Upper lobe of right lung (tissue), 1 donor: ENCODE measurements around the gene C9orf72. TPM values are rescaled to one million over a fixed set of nuclear protein-coding genes. Genes with fewer than 3 reads are reported as not detected.
"Not testable (repeated sequence)": the region's sequence is repeated elsewhere in the genome, so short reads cannot be mapped to it uniquely, and the experiment has no call there.

Experiments used
- ATAC-seq: fragments of 200-7000 bp; cut with Tn5 transposase; one replicate; pipeline ENCODE4 v1.9.1; 2020; ENCODE audit warnings: mild to moderate bottlenecking, moderate library complexity
- DNase-seq: peaks from one replicate; pipeline ENCODE4 v3.0.0-alpha.2; 2020
- H3K27ac ChIP-seq: fragments of 200-600 bp; one replicate; pipeline ENCODE4 v1.8.0; 2022
- H3K27me3 ChIP-seq: fragments of 200-600 bp; one replicate; pipeline ENCODE4 v1.8.0; 2022; ENCODE audit warnings: mild to moderate bottlenecking
- H3K36me3 ChIP-seq: fragments of 200-600 bp; one replicate; pipeline ENCODE4 v1.8.0; 2022
- H3K4me1 ChIP-seq: fragments of 200-600 bp; one replicate; pipeline ENCODE4 v1.8.0; 2022
- H3K4me3 ChIP-seq: fragments of 200-600 bp; one replicate; pipeline ENCODE4 v1.8.0; 2022; ENCODE audit warnings: mild to moderate bottlenecking
- H3K9me3 ChIP-seq: fragments of 200-600 bp; one replicate; pipeline ENCODE4 v1.8.0; 2022
- intact Hi-C: fragments of 100-400 bp; cut with DNase I; formaldehyde crosslinking; loops from one replicate; pipeline ENCODE4 v1.11.0; 2022
- long read RNA-seq: library from polyadenylated mRNA; unstranded; transcript quantifications from one replicate; pipeline ENCODE4 v2.0.0, GENCODE V29; 2021
- total RNA-seq: library from RNA; stranded (reverse); fragmentation: NEBNext Ultra II Directional; extraction: Animal tissue kit (Norgen Biotek cat#: 25700); gene quantifications from one replicate; pipeline ENCODE4 v1.2.1, GENCODE V29; 2021
- TF ChIP-seq, protein P1 (sequence below): fragments of 200-600 bp; IDR thresholded peaks from one replicate; pipeline ENCODE4 v1.8.0; 2022; ENCODE audit warnings: antibody characterized with exemption
- donor health status: DM: no; HTN: yes; CAD: no; lungs with severe emphysema.

The C9orf72 gene, protein sequence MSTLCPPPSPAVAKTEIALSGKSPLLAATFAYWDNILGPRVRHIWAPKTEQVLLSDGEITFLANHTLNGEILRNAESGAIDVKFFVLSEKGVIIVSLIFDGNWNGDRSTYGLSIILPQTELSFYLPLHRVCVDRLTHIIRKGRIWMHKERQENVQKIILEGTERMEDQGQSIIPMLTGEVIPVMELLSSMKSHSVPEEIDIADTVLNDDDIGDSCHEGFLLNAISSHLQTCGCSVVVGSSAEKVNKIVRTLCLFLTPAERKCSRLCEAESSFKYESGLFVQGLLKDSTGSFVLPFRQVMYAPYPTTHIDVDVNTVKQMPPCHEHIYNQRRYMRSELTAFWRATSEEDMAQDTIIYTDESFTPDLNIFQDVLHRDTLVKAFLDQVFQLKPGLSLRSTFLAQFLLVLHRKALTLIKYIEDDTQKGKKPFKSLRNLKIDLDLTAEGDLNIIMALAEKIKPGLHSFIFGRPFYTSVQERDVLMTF
- total RNA-seq, result 16.8 TPM
- long read RNA-seq, full-length matches to known transcripts, result 16 of 26 reads
- long read RNA-seq, partial matches to known transcripts, result 5 of 26 reads
- long read RNA-seq, other reads (novel, unspliced or antisense), result 5 of 26 reads

DNA sequence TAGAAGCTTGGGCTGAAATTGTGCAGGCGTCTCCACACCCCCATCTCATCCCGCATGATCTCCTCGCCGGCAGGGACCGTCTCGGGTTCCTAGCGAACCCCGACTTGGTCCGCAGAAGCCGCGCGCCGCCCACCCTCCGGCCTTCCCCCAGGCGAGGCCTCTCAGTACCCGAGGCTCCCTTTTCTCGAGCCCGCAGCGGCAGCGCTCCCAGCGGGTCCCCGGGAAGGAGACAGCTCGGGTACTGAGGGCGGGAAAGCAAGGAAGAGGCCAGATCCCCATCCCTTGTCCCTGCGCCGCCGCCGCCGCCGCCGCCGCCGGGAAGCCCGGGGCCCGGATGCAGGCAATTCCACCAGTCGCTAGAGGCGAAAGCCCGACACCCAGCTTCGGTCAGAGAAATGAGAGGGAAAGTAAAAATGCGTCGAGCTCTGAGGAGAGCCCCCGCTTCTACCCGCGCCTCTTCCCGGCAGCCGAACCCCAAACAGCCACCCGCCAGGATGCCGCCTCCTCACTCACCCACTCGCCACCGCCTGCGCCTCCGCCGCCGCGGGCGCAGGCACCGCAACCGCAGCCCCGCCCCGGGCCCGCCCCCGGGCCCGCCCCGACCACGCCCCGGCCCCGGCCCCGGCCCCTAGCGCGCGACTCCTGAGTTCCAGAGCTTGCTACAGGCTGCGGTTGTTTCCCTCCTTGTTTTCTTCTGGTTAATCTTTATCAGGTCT, at the start of gene C9orf72:
Gene C9orf72, minus strand, starts transcription at position 564 of the 716 bp plus-strand sequence. CDS start 6,361 bp downstream, outside the sequence.
- H3K27ac ChIP-seq, result peak within 1 kb of the TSS; percentile 99
- TF ChIP-seq, protein P1, sequence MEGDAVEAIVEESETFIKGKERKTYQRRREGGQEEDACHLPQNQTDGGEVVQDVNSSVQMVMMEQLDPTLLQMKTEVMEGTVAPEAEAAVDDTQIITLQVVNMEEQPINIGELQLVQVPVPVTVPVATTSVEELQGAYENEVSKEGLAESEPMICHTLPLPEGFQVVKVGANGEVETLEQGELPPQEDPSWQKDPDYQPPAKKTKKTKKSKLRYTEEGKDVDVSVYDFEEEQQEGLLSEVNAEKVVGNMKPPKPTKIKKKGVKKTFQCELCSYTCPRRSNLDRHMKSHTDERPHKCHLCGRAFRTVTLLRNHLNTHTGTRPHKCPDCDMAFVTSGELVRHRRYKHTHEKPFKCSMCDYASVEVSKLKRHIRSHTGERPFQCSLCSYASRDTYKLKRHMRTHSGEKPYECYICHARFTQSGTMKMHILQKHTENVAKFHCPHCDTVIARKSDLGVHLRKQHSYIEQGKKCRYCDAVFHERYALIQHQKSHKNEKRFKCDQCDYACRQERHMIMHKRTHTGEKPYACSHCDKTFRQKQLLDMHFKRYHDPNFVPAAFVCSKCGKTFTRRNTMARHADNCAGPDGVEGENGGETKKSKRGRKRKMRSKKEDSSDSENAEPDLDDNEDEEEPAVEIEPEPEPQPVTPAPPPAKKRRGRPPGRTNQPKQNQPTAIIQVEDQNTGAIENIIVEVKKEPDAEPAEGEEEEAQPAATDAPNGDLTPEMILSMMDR, result no peak
- DNase-seq (peak; percentile 94), ATAC-seq (peak; percentile 94)
- H3K4me1 ChIP-seq, result peaks cover 15% of the 10 kb centered on the region
- no peaks in the 10 kb centered on the region for H3K9me3 ChIP-seq
- peak within 1 kb of the TSS; percentile 86 for H3K4me3 ChIP-seq
- no peaks in the 10 kb centered on the region for H3K36me3 ChIP-seq
- no peaks in the 10 kb centered on the region for H3K27me3 ChIP-seq
- intact Hi-C loops, result no loop called here

DNA sequence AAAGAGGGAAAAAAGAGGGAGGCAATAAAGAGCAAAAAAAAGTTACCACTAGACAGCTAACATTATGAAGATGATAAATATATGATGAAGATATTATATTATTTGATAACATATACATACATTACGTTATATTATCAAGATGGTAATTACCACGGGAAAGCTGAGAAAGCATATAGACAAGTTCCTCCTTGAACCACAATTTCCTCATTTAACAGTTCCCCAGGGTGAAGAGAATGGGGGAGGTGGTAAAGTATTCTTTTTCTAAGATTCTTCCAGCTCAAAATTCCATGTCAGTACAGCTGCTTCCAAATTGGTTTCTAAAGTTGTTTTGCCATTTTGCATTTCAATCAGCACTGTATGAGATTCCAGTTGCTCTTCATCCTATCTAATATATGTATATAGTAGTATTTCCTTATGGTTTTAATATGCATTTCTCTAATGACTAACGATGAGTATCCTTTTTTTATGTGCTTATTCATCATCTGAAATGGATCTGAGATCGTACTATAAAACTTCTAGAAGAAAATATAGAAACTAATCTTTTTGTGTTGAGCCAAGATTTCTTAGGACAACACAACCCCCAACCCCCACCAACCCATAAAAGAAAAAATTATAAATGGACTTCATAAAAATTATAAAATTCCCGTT, 49.5 kb upstream of the C9orf72 start:
- H3K9me3 ChIP-seq, result no peaks in the 10 kb centered on the region
- peak; percentile 52 for ATAC-seq
- H3K27me3 ChIP-seq, result no peaks in the 10 kb centered on the region
- no peak overlapping the region for H3K4me3 ChIP-seq
- H3K27ac ChIP-seq, result no peak overlapping the region
- no peak for DNase-seq
- intact Hi-C loops, result no loop called here
- no peaks in the 10 kb centered on the region for H3K36me3 ChIP-seq
- TF ChIP-seq, protein P1, result no peak
- H3K4me1 ChIP-seq, result no peaks in the 10 kb centered on the region

- intact Hi-C loops, result no loop called here
- Histone ChIP-seq H3K4me1 (no peaks in the 10 kb centered on the region), H3K36me3 (no peaks in the 10 kb centered on the region), H3K4me3 (no peak overlapping the region), H3K27ac (no peak overlapping the region), H3K27me3 (no peaks in the 10 kb centered on the region), H3K9me3 (no peaks in the 10 kb centered on the region)
- ATAC-seq (no peak), DNase-seq (no peak)
- TF ChIP-seq, protein P1, result no peak
Measured at GRCh38 chr9:27619743-27620142, 46.5 kb upstream of the C9orf72 start.

DNA sequence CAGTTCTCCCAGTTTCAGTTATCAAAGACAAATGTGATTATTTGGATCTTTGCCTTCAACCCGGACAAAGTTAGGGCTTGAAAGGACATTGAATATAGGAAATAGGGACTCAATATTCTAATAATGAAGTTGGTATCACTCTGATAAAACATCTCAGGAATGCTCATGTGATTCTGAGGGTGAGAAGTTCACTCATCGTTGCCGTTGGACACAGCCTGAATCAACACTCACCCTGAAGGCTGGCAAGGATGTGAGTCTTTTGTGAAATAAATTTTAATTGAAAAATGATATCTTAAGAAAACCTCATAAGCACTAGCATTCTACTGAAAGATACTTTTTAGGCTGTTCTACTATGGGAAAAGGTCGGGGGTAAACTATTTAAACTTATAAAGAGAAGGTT, 44.8 kb upstream of the C9orf72 start:
- intact Hi-C loops, result no loop called here

GRCh38 chr9:27614551-27614950, 41.3 kb upstream of the C9orf72 start:
- Histone ChIP-seq H3K4me1 (no peaks in the 10 kb centered on the region), H3K9me3 (no peaks in the 10 kb centered on the region), H3K27me3 (no peaks in the 10 kb centered on the region), H3K4me3 (no peak overlapping the region), H3K36me3 (no peaks in the 10 kb centered on the region), H3K27ac (no peak overlapping the region)
- no peak for DNase-seq
- intact Hi-C loops, result no loop called here
- TF ChIP-seq, protein P1, result no peak
- no peak for ATAC-seq

More for the DNA sequence above, 44.8 kb upstream of the C9orf72 start:
- Histone ChIP-seq H3K36me3 (no peaks in the 10 kb centered on the region), H3K9me3 (no peaks in the 10 kb centered on the region), H3K27me3 (no peaks in the 10 kb centered on the region), H3K4me3 (no peak overlapping the region), H3K27ac (no peak overlapping the region), H3K4me1 (no peaks in the 10 kb centered on the region)
- TF ChIP-seq, protein P1, result no peak
- no peak for ATAC-seq
- no peak for DNase-seq

DNA sequence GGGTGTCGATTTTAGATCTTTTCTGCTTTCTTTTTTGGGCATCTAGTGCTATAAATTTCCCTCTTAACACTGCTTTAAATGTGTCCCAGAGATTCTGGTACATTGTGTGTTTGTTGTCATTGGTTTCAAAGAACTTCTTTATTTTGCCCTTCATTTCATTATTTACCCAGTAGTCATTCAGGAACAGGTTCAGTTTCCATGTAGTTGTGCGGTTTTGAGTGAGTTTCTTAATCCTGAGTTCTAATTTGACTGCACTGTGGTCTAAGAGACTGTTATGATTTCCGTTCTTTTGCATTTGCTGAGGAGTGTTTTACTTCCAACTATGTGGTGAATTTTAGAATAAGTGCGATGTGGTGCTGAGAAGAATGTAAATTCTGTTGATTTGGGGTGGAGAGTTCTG, 38.8 kb upstream of the C9orf72 start:
- DNase-seq, H3K27ac ChIP-seq, intact Hi-C loops, H3K4me1 ChIP-seq, H3K36me3 ChIP-seq, H3K9me3 ChIP-seq, H3K27me3 ChIP-seq, H3K4me3 ChIP-seq, ATAC-seq: not testable (repeated sequence)
